HG03139 (cell line): ENCODE measurements around the gene POLR2F.
"Not testable (repeated sequence)": the region's sequence is repeated elsewhere in the genome, so short reads cannot be mapped to it uniquely, and the experiment has no call there.

Source experiments
- ATAC-seq: cut with Tn5 transposase; IDR thresholded peaks from one replicate; pipeline ENCODE4 v1.9.1; 2021; ENCODE audit not compliant: unreplicated experiment

The POLR2F gene

DNA sequence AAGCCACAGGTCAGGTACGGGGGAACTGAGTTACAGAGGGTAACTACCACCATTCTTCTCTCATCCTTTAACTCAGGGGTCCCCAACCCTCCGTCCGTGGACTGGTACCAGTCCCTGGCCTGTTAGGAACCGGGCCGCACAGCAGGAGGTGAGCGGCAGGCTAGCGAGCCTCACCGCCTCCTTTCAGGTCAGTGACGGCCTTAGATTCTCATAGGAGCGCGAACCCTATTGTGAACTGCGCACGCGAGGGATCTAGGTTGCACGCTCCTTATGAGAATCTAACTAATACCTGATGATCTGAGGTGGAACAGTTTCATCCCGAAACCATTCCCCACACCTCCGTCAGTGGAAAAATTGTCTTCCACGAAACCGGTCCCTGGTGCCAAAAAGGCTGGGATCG is 870 bp upstream of the POLR2F start:
- not testable (repeated sequence) for ATAC-seq

GRCh38 chr22:37953062-37953436 is 450 bp upstream of the POLR2F start:
- no peak for ATAC-seq

- ATAC-seq = no peak
These were observed 1.2 kb downstream of the POLR2F start for GRCh38 chr22:37954686-37955085.

GRCh38 chr22:37955825-37956397 is 2.4 kb downstream of the POLR2F start:
- not testable (repeated sequence) for ATAC-seq

- no peak for ATAC-seq
These were observed 3.7 kb downstream of the POLR2F start for GRCh38 chr22:37957232-37957631.

DNA sequence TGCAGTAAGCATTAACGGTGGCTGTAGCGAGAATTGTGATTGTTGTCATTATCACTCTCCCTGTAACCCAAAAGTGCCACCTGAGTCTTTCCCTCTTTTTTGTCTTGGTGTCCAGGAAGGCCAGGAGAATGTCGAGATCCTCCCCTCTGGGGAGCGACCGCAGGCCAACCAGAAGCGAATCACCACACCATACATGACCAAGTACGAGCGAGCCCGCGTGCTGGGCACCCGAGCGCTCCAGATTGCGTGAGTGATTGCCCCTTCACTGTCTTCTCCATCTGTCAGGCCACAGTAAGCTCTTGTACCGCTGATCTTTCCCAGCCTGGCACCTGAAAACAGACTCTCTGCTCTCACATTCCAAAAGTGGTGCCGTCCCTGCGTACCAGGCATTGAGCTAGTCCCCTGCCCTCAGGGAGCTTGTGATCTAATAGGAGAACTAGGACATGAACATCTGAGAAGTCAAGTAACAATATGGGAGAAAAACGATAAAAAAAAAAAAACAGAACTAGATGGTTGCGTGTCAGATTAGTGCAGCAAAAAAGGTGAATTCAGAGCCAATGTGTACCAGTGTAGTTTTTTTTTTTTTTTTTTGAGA is 5.8 kb downstream of the POLR2F start:
- ATAC-seq = no peak

- ATAC-seq = no peak
These were observed 7.6 kb downstream of the POLR2F start for GRCh38 chr22:37961062-37961461.

GRCh38 chr22:37965940-37966664 is 12.6 kb downstream of the POLR2F start:
- no peak for ATAC-seq

DNA sequence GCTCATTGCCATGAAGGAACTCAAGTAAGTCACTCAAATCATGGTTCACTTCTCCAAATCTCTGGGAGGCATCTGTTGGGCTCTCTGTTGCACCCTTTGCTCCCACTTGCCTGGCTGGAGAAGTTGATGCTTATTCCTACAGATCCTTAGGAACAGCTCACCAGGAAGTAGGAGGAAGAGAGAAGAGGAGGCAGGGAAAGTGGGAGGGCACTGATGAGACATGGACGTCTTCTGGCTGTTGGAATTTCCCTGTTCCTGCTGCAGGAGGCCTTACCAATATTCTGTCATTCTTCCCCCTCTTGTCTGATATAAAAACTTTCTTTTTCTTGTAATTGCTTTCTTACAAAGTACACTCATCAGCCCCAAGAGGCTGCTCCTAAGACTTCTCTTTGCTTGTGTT is 13.6 kb downstream of the POLR2F start:
- ATAC-seq = no peak

- ATAC-seq = no peak
These were observed 14.3 kb downstream of the POLR2F start for GRCh38 chr22:37967637-37968451.

- ATAC-seq = no peak
These were observed 15.2 kb downstream of the POLR2F start for GRCh38 chr22:37968452-37969251.

- no peak for ATAC-seq
These were observed 17.4 kb downstream of the POLR2F start for GRCh38 chr22:37970864-37971263.

GRCh38 chr22:37971475-37972434 is 18.3 kb downstream of the POLR2F start:
- ATAC-seq = no peak

- ATAC-seq = no peak
These were observed 19.0 kb downstream of the POLR2F start for GRCh38 chr22:37972527-37972926.

- ATAC-seq = no peak
These were observed 20.0 kb downstream of the POLR2F start for GRCh38 chr22:37973271-37974170.

DNA sequence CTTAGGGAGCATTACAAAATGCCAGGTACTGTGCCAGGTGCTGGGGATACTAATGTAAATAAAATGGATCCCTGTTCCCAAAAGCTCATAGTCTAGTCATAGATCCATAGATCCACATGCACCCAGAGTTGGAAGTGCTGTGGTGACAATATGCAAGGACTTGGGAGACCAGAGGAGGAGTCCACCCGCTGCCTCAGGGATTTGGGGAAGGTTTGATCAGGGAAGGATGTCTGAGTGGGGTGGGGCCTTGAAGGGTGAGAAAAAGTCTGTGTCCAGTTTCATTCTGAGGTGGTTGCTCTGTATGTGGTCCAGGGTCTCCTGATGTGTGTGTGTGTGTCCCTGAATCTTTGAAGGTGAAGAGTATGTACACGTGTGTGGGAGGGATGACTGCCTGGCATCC is 21.7 kb downstream of the POLR2F start:
- no peak for ATAC-seq

- not testable (repeated sequence) for ATAC-seq
These were observed 22.5 kb downstream of the POLR2F start for GRCh38 chr22:37976022-37976421.

DNA sequence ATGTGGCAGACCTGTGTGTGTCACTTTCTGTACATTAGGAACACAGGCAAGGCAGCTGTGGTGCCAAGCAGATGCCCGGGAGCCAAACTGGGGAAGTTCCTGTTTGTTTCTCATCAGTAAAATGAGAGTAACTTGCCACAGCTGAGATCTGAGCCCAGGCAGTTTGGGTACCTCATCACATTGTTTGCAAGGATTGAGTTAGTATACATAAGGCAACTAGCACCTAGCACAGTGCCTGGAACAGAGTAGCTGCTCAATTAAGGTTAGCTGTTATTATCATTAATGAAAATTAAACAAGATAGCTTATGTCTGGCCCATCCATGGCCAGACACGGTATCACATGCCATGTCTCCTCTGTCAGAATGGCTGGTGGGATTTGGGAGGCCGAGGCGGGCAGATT is 23.0 kb downstream of the POLR2F start:
- no peak for ATAC-seq

DNA sequence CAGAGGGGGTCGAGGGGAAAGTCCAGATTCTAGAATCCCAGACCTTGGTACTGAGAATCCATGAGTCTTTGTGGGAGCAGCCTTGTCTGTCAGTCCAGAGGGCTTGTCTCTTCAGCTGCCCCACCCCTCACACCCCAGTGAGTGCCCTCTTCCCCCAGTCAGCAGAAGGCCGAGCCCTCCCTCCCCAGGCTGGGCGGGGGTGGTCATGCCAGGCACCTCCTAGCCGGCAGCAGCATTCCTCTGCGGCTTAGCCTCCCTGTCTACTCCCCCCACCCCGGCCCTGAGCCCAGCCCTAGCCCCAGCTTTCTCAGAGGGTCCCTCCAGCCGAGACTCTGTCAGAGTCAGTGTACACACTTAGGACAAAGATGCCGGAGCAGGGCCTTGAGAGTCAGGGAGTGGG is 26.3 kb downstream of the POLR2F start:
- no peak for ATAC-seq
